Activated CD4-positive, alpha-beta T cell treated with anti-CD3 and anti-CD28 coated beads, Interleukin-2, amount 50 U/mL, for 1 hour (primary cell): ENCODE measurements around the gene LTBP4.

Experiments
- DNase-seq: peaks from one replicate; pipeline ENCODE4 v3.0.0-alpha.2; 2020

Gene LTBP4

DNA sequence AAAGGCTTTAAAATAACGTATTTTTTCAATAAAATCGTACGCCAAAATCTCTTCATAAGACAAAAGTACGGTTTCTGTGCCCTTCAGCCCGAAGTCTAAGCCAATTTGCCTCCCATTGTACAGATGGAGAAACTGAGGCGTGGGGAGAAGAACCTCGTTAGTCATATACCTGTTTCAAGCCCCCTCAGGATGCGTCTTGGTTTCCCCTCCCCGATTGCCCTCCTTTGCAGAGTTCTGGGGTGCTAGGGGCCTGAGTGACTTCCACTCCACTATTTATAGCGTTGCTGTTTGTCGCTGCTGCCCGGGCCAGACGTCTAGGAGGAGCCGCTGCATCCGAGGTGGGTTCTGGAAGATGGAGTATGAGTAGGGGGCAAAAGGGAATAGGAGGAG is 2.3 kb upstream of the LTBP4 start:
- DNase-seq, result no peak

DNA sequence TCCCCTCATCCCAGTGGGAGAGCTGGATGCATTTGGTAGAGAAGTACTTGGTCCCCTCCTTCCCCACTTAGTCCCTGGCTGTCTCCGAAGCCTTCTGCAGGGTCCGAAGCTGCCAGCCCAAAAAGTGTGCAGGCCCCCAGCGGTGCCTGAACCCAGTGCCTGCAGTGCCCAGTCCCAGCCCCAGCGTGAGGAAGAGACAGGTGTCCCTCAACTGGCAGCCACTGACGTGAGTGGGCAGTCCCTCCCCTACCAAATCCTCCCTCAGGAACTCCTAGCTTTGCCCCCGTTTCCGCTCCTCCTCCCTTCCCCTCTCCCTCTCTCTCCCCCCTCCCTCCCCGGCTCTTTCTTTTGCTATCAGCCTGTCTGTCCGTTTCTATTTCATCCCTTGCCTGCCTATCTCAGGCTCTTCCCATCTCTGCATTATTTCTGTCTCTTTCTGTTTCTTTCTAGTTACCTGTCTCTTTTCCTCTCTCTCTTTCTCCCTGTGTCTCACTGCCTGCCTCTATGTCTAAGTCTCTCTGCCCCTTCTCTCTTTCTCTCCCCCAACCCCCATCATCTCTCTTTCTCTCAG is 1.8 kb upstream of the LTBP4 start:
- no peak for DNase-seq

DNA sequence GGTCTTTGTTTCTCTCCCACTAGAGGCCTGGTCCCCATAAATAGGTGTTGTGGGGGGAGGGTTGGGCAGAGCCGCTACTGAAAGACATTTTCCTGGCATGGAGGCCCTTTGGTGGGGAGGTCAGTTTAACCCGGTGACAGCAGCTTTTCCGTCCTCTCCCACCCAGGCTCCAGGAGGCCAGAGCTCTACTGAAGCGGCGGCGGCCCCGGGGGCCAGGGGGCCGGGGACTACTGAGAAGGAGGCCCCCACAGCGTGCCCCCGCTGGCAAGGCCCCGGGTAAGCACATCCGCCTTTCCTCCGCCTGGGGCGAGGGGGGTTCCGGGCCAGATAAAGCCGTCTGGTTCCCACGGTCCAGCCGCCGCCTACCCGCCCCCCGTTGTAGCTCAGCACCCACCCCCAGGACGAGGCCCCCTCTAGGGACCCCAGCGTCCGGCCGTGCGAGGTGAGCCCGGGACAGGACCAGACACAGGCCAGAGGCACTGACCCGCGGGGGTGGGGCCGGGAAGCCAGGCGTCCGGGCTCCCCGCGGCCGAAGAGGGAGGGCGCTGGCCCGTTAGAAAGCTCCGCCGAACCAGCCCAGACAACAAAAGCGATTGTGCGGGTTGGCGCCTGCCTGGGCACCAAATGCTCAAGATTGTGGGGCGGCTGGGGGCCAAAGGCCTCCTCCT is 1.1 kb upstream of the LTBP4 start:
- no peak for DNase-seq

DNA sequence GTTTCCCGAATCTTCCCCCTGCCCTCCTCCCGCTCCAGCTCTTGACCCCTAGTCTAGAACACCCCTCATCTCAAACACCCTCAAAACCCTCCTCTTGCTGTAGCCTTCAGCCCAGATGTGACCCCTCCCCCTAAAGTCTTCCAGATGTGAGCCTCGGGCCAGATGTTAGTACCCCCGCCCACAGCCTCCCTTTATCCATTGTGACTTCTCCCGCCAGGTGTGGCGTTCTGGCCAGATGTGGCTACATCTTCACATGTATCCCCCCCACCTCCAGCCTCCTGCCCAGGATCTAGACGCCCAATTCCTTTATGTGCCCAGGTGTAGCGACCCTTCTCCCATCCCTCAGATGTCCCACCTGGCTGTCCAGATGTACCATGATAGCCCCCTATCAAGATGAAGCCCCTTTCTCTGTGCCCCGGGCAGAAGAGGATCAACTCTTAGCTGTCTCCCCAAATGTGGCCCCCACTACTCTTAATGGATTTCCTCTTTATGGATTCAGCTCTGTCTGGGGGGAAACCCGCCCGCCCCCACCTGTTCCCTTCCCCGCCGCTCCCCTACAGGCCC is 517 bp upstream of the LTBP4 start:
- DNase-seq, result no peak

DNA sequence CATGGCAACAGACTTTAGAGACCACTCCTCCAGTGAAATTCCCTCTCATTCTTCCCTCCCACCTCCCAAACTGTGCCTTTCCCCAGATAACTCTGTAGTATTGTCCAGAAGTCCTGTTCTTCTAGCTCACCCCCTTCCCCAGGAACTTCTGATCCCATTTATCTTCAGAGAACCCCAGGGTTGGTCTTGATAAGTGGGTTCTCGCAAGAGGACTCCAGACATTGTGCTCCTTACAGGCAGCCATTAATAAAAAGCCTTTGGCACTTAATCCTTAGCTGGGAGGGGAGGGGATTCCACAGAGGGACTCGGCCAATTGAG is 1.9 kb downstream of the LTBP4 start:
- DNase-seq, result no peak

DNA sequence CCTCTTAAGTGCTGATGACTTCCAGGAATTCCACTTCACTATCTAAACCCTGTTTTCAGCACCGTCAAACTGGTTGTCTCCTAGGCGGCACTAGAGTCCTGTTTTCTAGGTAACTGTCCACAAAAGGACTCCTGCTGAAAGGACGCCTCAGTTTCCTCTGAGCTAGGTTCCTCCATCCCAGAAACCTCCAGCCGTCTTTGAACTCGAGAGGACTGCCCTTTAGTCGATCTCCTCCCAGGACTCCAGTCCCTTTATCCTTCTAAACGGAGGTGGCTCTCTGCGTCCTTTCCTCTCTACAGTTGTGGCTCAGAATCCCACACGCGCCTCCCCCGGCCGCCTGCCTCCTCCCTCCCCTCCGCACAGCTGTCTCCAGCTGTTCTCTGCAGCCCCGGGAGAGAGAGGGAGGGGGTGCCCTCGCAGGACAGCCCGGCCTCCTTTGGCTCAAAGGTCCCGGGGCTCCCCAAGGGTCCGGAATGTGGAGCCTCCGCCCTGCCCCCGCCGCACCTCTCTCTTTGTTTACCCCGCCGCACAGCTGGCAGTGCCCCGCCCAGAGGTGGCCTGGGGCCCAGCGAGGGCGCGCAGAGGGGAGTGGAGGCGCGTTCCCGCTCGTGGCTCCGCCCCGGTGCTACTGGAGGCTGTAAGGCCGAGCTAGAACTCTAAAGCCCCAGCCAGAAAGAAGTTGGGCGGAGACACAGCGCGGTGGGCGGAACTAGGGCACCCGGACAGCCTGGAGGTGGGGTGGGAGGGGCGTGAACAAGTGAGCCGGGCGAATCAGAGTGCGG is 2.4 kb downstream of the LTBP4 start:
- DNase-seq, result peak; percentile 98

DNA sequence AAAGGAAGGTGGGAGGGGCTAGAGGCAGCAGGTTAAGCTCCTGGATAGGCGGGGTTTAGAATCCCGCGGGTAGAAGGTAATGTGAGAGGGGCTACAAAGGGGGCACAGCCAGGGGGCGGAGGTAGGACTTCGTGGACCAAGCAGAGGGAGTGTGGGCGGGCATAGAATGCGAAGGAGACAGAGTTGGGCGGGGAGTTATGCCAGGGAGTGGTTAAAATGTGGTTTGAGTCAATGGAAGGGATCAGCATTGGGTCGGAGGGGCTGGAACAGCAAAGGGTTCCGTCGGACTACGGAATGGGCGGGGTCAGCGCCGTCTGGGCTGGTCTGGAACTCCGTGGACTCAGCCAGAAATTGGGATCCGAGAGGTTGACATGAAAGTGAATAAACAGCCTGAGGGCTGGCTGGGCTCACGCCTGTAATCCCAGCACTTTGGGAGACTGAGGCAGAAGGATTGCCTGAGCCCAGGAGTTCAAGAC is 3.0 kb downstream of the LTBP4 start:
- no peak for DNase-seq

DNA sequence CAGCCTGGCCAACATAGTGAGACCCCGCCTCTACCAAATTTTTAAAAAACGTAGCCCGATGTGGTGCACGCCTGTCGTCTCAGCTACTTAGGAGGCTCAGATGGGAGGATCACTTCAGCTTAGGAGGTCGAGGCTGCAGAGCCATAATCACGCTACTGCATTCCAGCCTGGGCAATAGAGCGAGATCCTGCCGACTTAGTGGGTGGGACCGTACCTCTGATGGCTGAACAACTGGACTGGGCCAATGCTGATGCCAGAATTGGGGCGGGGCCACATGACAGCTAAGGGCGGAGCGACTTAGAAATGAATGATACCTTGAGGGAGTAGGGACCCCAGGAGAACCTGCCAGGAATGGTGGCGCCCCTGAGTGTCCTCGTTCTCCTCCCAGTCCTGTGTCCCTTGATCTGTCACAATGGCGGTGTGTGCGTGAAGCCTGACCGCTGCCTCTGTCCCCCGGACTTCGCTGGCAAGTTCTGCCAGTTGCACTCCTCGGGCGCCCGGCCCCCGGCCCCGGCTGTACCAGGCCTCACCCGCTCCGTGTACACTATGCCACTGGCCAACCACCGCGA is 3.6 kb downstream of the LTBP4 start:
- DNase-seq, result no peak

DNA sequence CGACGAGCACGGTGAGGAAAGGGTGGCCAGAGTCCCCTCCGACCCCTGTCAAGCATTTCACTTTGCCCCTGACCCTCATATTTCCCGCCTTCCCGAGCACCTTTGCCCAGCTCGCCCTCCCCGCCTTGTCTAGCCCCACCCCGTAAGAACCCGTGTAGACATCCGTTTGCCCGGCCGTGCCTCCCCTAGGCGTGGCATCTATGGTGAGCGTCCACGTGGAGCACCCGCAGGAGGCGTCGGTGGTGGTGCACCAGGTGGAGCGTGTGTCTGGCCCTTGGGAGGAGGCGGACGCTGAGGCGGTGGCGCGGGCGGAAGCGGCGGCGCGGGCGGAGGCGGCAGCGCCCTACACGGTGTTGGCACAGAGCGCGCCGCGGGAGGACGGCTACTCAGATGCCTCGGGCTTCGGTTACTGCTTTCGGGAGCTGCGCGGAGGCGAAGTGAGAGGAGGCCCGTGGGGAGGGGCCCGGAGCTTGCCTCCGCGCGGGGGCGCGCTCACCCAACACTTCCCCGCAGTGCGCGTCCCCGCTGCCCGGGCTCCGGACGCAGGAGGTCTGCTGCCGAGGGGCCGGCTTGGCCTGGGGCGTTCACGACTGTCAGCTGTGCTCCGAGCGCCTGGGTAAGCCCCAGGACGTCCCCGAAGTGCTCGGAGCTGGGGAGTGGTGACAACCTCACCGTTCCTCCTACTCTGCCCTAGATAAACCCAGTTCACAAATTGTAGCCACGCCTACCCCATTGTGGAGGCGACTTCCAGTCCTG is 4.2 kb downstream of the LTBP4 start:
- peak; percentile 77 for DNase-seq

DNA sequence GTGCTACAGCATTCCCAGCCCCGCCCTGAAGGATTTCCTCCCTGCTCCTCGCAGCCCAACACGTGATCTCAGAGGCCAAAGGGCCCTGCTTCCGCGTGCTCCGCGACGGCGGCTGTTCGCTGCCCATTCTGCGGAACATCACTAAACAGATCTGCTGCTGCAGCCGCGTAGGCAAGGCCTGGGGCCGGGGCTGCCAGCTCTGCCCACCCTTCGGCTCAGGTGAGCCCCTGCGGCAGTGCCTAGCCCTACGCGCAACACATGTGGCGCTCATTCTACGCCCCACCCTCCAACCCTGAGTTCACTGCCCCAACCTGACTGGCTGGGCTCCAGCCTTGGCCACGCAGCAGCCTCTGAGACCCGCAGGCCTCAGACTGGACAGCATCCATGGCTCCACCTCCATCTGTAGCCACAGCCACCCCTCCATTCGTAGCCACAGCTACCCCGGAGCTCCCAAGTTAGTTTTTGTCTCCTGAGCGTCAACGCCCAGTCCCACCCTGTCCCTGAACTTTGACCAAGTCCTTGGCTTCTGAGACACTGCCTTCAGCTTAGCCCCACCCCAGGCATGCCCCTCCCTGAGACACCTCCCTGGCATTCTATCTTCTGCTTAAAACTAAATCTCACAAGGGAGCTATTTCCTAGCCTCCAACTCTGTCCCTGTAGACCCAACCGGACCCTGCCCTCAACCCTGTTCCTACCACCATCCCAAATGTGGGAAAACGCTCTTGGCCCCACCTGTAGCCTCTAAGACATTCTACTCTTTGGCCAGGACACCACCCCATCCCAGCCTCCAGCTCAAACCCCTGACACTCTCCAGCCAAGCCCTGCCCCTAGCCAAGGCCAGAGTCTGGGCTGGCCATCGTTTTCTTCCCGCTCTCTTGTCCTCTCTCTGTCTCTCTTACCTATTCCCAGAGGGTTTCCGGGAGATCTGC is 6.4 kb downstream of the LTBP4 start:
- DNase-seq, result no peak

DNA sequence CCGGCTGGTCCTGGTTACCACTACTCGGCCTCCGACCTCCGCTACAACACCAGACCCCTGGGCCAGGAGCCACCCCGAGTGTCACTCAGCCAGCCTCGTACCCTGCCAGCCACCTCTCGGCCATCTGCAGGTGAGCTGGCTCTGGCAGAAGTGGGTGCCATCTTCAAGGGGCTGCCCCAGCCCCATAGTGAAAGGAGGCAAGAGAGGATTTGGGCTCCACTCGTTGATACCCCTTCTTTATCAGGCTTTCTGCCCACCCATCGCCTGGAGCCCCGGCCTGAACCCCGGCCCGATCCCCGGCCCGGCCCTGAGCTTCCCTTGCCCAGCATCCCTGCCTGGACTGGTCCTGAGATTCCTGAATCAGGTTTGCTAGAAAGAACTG is 7.1 kb downstream of the LTBP4 start:
- DNase-seq, result no peak

DNA sequence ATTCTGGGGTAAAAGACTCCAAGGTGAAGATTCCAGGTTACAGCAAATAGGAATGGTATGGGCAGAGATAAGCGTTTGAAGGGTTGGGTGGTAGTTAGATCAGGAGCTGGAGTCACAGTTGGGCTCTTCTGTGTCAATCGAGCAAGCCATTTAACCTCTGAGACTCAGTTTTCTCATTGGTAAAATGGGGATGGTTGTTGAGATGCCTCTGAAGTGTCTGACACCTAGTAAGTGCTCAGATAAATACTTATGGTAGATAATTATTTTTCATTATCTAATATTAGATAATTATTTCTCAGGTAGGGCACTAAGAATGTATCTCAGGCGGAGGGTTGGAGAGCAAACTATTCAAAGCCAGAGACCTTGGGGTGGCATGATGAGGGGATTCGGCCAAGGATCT is 7.8 kb downstream of the LTBP4 start:
- DNase-seq, result no peak

DNA sequence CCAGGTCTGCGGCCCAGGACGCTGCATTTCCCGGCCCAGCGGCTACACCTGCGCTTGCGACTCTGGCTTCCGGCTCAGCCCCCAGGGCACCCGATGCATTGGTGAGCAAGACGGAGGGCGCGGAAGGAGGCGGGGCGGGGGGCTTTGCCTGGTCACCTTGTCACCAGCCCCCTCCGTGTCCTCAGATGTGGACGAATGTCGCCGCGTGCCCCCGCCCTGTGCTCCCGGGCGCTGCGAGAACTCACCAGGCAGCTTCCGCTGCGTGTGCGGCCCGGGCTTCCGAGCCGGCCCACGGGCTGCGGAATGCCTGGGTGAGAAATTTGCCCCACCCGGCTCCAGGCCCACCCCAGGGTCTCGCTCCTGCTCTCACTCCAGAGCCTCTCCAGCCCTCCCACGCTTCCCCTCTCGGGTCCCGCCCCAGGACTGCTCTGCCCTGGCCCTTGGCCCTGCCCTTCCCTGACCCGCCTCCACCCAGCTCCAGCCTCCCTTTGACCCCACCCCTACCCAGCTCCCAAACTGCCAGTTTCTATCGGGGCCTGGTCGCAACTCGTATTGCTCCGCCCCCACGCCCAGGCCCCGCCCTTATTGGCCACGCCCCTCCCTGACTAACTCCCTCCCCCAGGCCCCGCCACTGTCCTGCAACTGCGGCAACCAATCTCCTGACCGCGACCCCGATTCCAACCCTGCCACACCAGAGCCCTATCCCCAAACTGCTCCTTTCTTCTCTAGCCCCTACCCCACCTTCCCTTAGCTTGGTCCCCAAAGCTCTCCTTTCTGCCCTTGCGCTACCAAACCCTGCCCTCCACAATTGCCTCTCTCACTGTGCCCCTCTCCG is 8.6 kb downstream of the LTBP4 start:
- peak; percentile 88 for DNase-seq

DNA sequence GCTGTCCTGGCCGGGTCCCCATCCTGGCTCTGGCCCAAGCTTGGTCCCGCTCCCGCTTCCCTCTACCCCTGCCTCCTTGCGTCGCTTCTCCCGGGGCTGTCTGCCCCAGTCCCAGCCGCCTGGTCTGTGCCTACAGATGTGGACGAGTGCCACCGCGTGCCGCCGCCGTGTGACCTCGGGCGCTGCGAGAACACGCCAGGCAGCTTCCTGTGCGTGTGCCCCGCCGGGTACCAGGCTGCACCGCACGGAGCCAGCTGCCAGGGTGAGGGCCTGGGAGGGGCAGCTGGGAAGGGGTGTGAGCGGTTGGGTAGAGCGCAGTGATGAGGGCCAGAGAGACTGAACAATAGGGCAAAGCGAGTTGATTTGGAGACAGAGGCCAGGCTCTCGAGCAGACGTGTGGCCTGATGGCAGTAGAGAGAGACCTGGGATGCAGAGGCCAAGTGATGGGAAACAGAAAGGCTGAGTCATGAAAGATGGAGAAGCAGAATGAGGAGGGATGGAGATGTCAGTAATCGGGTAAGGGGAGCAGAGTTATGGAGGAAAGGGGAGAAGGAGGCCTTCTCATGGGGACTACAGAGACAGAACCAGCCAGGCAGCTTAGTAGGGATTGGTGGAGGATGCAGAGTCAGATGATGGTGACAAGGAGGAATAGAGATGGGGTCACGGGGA is 9.4 kb downstream of the LTBP4 start:
- DNase-seq, result peak; percentile 73

DNA sequence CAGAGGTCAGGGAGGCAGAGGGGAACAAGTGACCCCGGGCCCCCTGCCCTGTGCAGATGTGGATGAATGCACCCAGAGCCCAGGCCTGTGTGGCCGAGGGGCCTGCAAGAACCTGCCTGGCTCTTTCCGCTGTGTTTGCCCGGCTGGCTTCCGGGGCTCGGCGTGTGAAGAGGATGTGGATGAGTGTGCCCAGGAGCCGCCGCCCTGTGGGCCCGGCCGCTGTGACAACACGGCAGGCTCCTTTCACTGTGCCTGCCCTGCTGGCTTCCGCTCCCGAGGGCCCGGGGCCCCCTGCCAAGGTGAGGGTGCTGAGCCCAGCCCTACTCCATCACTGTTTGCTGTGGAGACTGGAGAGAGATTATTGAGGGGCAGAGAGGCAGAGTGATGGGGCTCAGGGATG is 9.9 kb downstream of the LTBP4 start:
- no peak for DNase-seq

DNA sequence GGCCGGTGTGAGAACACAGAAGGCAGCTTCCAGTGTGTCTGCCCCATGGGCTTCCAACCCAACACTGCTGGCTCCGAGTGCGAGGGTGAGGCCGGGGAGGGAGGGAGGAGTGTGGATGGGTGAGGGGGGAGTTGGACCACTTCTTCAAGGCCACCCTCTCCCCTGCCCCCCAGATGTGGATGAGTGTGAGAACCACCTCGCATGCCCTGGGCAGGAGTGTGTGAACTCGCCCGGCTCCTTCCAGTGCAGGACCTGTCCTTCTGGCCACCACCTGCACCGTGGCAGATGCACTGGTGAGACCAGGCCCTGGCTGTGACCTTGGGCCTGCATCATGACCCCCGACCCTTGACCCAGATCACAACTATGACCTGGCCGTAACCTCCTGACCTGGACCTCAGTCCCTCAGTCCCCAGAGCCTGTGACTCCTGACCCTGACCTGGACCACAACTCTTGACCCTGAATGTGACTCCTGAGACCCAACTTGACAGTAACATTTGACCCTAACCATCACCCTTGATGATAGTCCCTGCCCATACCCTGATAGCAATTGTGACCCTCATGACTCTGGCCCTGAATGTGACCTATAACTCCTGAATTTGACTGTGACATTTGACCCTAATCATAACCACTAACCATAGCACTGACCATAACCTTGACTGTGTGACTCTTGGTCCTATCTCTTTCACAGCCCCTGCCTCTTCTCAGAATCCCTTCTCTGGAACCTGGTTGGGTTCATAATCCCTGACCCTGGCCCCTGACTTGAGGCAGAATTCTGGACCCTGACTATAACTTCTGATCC is 10.9 kb downstream of the LTBP4 start:
- DNase-seq, result no peak

DNA sequence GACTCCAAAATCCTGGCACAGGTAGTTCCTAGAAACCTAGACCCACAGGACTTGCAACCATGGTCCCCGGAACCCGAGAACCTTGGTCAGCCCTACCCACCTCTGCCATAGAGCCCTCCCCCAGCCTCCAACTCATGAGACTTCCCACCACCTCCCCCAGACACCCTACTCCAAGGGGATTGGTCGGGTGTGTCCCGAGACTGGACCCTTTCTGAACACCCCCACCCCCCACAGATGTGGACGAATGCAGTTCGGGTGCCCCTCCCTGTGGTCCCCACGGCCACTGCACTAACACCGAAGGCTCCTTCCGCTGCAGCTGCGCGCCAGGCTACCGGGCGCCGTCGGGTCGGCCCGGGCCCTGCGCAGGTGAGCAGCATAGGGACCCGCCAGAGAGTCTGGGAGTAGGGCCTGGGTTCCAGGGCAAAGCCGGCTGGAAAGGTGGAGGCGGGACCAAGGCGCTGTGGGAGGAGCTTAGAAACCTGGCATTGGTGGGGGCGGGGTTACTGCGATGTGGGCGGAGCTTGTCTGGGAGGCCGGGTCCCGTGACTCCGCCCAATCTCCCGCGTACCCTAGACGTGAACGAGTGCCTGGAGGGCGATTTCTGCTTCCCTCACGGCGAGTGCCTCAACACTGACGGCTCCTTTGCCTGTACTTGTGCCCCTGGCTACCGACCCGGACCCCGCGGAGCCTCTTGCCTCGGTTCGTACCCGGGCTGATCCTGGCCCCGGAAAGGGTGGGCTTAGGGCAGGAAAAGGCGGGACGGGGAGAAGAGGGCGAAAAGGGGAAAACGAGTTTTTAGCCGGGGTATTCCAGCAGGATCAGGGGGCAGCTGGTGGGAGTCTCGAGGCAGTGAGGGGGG is 11.9 kb downstream of the LTBP4 start:
- peak; percentile 72 for DNase-seq
